ENCODE measurements around the gene IDI2.

- TF ChIP-seq, protein P1, sequence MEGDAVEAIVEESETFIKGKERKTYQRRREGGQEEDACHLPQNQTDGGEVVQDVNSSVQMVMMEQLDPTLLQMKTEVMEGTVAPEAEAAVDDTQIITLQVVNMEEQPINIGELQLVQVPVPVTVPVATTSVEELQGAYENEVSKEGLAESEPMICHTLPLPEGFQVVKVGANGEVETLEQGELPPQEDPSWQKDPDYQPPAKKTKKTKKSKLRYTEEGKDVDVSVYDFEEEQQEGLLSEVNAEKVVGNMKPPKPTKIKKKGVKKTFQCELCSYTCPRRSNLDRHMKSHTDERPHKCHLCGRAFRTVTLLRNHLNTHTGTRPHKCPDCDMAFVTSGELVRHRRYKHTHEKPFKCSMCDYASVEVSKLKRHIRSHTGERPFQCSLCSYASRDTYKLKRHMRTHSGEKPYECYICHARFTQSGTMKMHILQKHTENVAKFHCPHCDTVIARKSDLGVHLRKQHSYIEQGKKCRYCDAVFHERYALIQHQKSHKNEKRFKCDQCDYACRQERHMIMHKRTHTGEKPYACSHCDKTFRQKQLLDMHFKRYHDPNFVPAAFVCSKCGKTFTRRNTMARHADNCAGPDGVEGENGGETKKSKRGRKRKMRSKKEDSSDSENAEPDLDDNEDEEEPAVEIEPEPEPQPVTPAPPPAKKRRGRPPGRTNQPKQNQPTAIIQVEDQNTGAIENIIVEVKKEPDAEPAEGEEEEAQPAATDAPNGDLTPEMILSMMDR (IDR thresholded peaks at IDR 0.05; ENCODE audit: low read depth, low read length, poor library complexity, severe bottlenecking), result no peak
- no peak for TF ChIP-seq EZH2phosphoT487 (IDR thresholded peaks at IDR 0.05; ENCODE audit: borderline replicate concordance, low read length)
These were observed 6.3 kb downstream of the IDI2 start for GRCh38 chr10:1019362-1019761.
